Cerebellar cortex (tissue), 1 donor: Measurements from ENCODE around the gene RAB11FIP4.

Experiments
- DNase-seq: peaks from one replicate; pipeline ENCODE4 v3.0.0-alpha.2; 2015; ENCODE audit warnings: low spot score

Gene RAB11FIP4

GRCh38 chr17:31405890-31406371, 14.5 kb downstream of the RAB11FIP4 start:
- DNase-seq: no peak

GRCh38 chr17:31408586-31408985, 17.1 kb downstream of the RAB11FIP4 start:
- DNase-seq: no peak

GRCh38 chr17:31411707-31412285, 20.3 kb downstream of the RAB11FIP4 start:
- no peak for DNase-seq

- no peak for DNase-seq
Observed at GRCh38 chr17:31412511-31412910, 21.0 kb downstream of the RAB11FIP4 start.

- DNase-seq: no peak
Observed at GRCh38 chr17:31413081-31413799, 21.8 kb downstream of the RAB11FIP4 start.

- peak; percentile 38 for DNase-seq
Observed at GRCh38 chr17:31413874-31414549, 22.5 kb downstream of the RAB11FIP4 start.

- no peak for DNase-seq
Observed at GRCh38 chr17:31414550-31414918, 23.1 kb downstream of the RAB11FIP4 start.

GRCh38 chr17:31415004-31415454, 23.6 kb downstream of the RAB11FIP4 start:
- DNase-seq: no peak

GRCh38 chr17:31415640-31416502, 24.4 kb downstream of the RAB11FIP4 start:
- no peak for DNase-seq

GRCh38 chr17:31416503-31416923, 25.0 kb downstream of the RAB11FIP4 start:
- no peak for DNase-seq

GRCh38 chr17:31417051-31417792, 25.7 kb downstream of the RAB11FIP4 start:
- DNase-seq: no peak

GRCh38 chr17:31418773-31419350, 27.4 kb downstream of the RAB11FIP4 start:
- DNase-seq: no peak

- no peak for DNase-seq
Observed at GRCh38 chr17:31422443-31422842, 31.0 kb downstream of the RAB11FIP4 start.

- no peak for DNase-seq
Observed at GRCh38 chr17:31424944-31425281, 33.4 kb downstream of the RAB11FIP4 start.

GRCh38 chr17:31425282-31426040, 34.0 kb downstream of the RAB11FIP4 start:
- peak; percentile 45 for DNase-seq

- DNase-seq: peak; percentile 56
Observed at GRCh38 chr17:31427684-31428083, 36.2 kb downstream of the RAB11FIP4 start.

- DNase-seq: peak; percentile 41
Observed at GRCh38 chr17:31428111-31428510, 36.6 kb downstream of the RAB11FIP4 start.

GRCh38 chr17:31428512-31428911, 37.0 kb downstream of the RAB11FIP4 start:
- DNase-seq: no peak

GRCh38 chr17:31431098-31431851, 39.8 kb downstream of the RAB11FIP4 start:
- DNase-seq: no peak
